ENCODE measurements around the gene ZNF526. TPM values are rescaled to one million over a fixed set of nuclear protein-coding genes. Genes with fewer than 3 reads are reported as not detected.

Gene ZNF526
- total RNA-seq, 4 donors from 2014 or later: 3.8 to 6.3 (median 4.0) TPM

DNA sequence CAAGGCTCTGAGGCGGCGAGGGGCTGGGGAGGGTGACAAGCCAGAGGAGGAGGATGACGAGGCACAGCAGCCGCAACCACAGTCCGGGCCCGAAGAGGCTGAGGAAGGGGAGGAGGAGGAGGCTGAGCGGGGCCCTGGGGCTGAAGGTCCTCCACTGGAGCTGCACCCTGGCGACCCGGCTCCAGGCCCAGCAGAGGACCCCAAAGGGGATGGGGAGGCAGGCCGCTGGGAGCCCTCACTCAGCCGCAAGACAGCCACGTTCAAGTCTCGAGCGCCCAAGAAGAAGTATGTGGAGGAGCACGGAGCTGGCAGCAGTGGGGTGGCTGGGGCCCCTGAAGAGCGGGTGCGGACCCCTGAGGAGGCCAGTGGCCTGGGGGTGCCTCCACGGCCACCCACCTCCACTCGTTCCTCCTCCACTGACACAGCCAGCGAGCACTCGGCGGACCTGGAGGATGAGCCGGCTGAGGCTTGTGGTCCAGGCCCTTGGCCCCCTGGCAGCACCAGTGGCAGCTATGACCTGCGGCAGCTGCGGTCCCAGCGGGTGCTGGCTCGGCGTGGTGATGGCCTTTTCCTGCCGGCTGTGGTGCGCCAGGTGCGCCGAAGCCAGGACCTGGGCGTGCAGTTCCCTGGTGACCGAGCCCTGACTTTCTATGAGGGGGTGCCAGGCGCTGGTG is 51.9 kb downstream of the ZNF526 start:
- Histone ChIP-seq H3K27me3 (no peaks in the 10 kb centered on the region), H3K9me3 (no peaks in the 10 kb centered on the region), H3K36me3 (peaks cover 23 to 52% (median 30%) of the 10 kb centered on the region in 3 donors), H3K4me3 (no peak overlapping the region), H3K27ac (peak overlapping the region; percentile 90 to 99 (median 96)), H3K4me1 (peaks cover 34 to 76% (median 53%) of the 10 kb centered on the region in 3 donors)
- DNase-seq: no peak
- TF ChIP-seq, protein P1, sequence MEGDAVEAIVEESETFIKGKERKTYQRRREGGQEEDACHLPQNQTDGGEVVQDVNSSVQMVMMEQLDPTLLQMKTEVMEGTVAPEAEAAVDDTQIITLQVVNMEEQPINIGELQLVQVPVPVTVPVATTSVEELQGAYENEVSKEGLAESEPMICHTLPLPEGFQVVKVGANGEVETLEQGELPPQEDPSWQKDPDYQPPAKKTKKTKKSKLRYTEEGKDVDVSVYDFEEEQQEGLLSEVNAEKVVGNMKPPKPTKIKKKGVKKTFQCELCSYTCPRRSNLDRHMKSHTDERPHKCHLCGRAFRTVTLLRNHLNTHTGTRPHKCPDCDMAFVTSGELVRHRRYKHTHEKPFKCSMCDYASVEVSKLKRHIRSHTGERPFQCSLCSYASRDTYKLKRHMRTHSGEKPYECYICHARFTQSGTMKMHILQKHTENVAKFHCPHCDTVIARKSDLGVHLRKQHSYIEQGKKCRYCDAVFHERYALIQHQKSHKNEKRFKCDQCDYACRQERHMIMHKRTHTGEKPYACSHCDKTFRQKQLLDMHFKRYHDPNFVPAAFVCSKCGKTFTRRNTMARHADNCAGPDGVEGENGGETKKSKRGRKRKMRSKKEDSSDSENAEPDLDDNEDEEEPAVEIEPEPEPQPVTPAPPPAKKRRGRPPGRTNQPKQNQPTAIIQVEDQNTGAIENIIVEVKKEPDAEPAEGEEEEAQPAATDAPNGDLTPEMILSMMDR (IDR thresholded peaks at IDR 0.05): no peak
- TF ChIP-seq POLR2A (IDR thresholded peaks at IDR 0.05): no peak
- WGBS, 2 donors: 88% methylated on average over 8 to 15 of the region's 35 CpGs
- intact Hi-C loops (cut with DNase I): no loop called here

DNA sequence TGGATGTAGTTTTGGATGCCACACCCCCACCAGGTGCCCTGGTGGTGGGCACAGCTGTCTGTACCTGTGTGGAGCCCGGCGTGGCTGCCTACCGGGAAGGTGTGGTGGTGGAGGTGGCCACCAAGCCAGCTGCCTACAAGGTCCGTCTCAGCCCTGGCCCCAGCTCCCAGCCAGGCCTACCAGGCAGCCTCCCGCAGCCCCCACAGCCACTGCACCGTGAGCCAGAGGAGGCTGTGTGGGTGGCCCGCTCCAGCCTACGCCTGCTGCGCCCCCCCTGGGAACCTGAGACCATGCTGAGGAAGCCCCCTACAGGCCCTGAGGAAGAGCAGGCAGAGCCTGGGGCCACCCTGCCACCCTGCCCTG is 52.4 kb downstream of the ZNF526 start:
- peak overlapping the region in 1 of 4 donors; percentile 97 for H3K27ac ChIP-seq
- no peak for DNase-seq
- TF ChIP-seq, protein P1 (IDR thresholded peaks at IDR 0.05): no peak
- peaks cover 39 to 78% (median 58%) of the 10 kb centered on the region in 3 donors for H3K4me1 ChIP-seq
- peaks cover 23 to 53% (median 30%) of the 10 kb centered on the region in 3 donors for H3K36me3 ChIP-seq
- WGBS, 2 donors: no CpG with 5 or more reads among the region's 9 CpGs
- intact Hi-C loops (cut with DNase I): no loop called here
- no peaks in the 10 kb centered on the region for H3K9me3 ChIP-seq
- H3K27me3 ChIP-seq: no peaks in the 10 kb centered on the region
- H3K4me3 ChIP-seq: no peak overlapping the region

DNA sequence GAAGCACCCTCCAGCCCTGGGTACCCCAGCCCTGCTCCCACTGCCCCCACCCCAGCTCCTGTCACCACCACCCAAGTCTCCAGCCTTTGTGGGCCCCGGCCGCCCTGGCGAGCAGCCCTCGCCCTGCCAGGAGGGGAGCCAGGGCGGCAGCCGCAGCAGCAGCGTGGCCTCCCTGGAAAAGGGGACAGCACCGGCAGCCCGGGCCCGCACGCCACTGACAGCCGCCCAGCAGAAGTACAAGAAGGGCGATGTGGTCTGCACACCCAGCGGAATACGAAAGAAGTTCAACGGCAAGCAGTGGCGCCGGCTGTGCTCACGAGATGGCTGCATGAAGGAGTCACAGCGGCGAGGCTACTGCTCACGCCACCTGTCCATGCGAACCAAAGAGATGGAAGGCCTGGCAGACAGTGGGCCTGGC is 52.9 kb downstream of the ZNF526 start:
- WGBS, 2 donors: 94 to 95% methylated on average over 10 to 12 of the region's 23 CpGs
- no peak for TF ChIP-seq POLR2A (IDR thresholded peaks at IDR 0.05)
- TF ChIP-seq, protein P1 (IDR thresholded peaks at IDR 0.05): no peak
- H3K9me3 ChIP-seq: no peaks in the 10 kb centered on the region
- DNase-seq: no peak
- peaks cover 23 to 53% (median 30%) of the 10 kb centered on the region in 3 donors for H3K36me3 ChIP-seq
- H3K4me3 ChIP-seq: no peak overlapping the region
- no peaks in the 10 kb centered on the region for H3K27me3 ChIP-seq
- no peak overlapping the region for H3K27ac ChIP-seq
- peaks cover 40 to 78% (median 58%) of the 10 kb centered on the region in 3 donors for H3K4me1 ChIP-seq
- intact Hi-C loops (cut with DNase I): no loop called here

- no peak overlapping the region for H3K27ac ChIP-seq
- H3K36me3 ChIP-seq: peaks cover 23 to 53% (median 30%) of the 10 kb centered on the region in 3 donors
- TF ChIP-seq POLR2A (IDR thresholded peaks at IDR 0.05): no peak
- TF ChIP-seq, protein P1 (IDR thresholded peaks at IDR 0.05): no peak
- WGBS, 2 donors: 89 to 94% methylated on average over 28 to 34 of the region's 43 CpGs
- no peaks in the 10 kb centered on the region for H3K9me3 ChIP-seq
- peaks cover 45 to 83% (median 64%) of the 10 kb centered on the region in 3 donors for H3K4me1 ChIP-seq
- no peaks in the 10 kb centered on the region for H3K27me3 ChIP-seq
- no peak overlapping the region for H3K4me3 ChIP-seq
- intact Hi-C loops (cut with DNase I): no loop called here
- no peak for DNase-seq
Observed at GRCh38 chr19:42273407-42274064, 53.4 kb downstream of the ZNF526 start.

GRCh38 chr19:42274065-42274682 is 54.1 kb downstream of the ZNF526 start:
- no peak for TF ChIP-seq POLR2A (IDR thresholded peaks at IDR 0.05)
- TF ChIP-seq, protein P1 (IDR thresholded peaks at IDR 0.05): no peak
- no peak for DNase-seq
- WGBS, 2 donors: 80 to 92% methylated on average over 7 to 16 of the region's 22 CpGs
- Histone ChIP-seq H3K36me3 (peaks cover 23 to 53% (median 30%) of the 10 kb centered on the region in 3 donors), H3K27ac (no peak overlapping the region), H3K4me1 (peaks cover 51 to 89% (median 70%) of the 10 kb centered on the region in 3 donors), H3K4me3 (no peak overlapping the region), H3K9me3 (no peaks in the 10 kb centered on the region), H3K27me3 (no peaks in the 10 kb centered on the region)
- intact Hi-C loops (cut with DNase I): no loop called here

Measured in esophagus squamous epithelium (tissue), 5 donors.